Smooth muscle cell of the brain vasculature (primary cell): Measurements from ENCODE around the gene ZNFX1.

Experiments
- DNase-seq: peaks from one replicate; pipeline ENCODE4 v3.0.0-alpha.2; 2012; ENCODE audit warnings: low read depth, low spot score

The ZNFX1 gene

GRCh38 chr20:49292010-49292409, 14.2 kb upstream of the ZNFX1 start:
- DNase-seq = no peak

GRCh38 chr20:49291200-49291599, 13.3 kb upstream of the ZNFX1 start:
- no peak for DNase-seq

GRCh38 chr20:49290608-49291191, 12.8 kb upstream of the ZNFX1 start:
- no peak for DNase-seq

- DNase-seq = no peak
Observed at GRCh38 chr20:49288784-49289696, 11.2 kb upstream of the ZNFX1 start.

GRCh38 chr20:49288250-49288751, 10.4 kb upstream of the ZNFX1 start:
- DNase-seq = no peak

GRCh38 chr20:49287555-49288249, 9.8 kb upstream of the ZNFX1 start:
- no peak for DNase-seq

- no peak for DNase-seq
Observed at GRCh38 chr20:49286689-49287551, 9.1 kb upstream of the ZNFX1 start.

GRCh38 chr20:49285813-49286494, 8.1 kb upstream of the ZNFX1 start:
- no peak for DNase-seq

- DNase-seq = no peak
Observed at GRCh38 chr20:49285233-49285668, 7.4 kb upstream of the ZNFX1 start.

- DNase-seq = no peak
Observed at GRCh38 chr20:49284818-49285217, 7.0 kb upstream of the ZNFX1 start.

- DNase-seq = no peak
Observed at GRCh38 chr20:49283703-49284625, 6.1 kb upstream of the ZNFX1 start.

GRCh38 chr20:49283176-49283702, 5.4 kb upstream of the ZNFX1 start:
- no peak for DNase-seq

- DNase-seq = no peak
Observed at GRCh38 chr20:49282584-49283171, 4.8 kb upstream of the ZNFX1 start.

- DNase-seq = no peak
Observed at GRCh38 chr20:49281913-49282467, 4.1 kb upstream of the ZNFX1 start.

- no peak for DNase-seq
Observed at GRCh38 chr20:49281059-49281912, 3.4 kb upstream of the ZNFX1 start.

GRCh38 chr20:49280463-49281058, 2.7 kb upstream of the ZNFX1 start:
- DNase-seq = no peak
